Gastrocnemius medialis (tissue), 4 donors: Measurements from ENCODE around the gene SPG11.
"Not testable (repeated sequence)": the region's sequence is repeated elsewhere in the genome, so short reads cannot be mapped to it uniquely, and the experiment has no call there.

Source experiments
- CTCF ChIP-seq, 5 experiments: fragments of 450-650 bp in 3 of 5; fragments of 200-600 bp in 2 of 5; sonication (generic) in 2 of 5; IDR thresholded peaks in 4 of 5; conservative IDR thresholded peaks in 1 of 5; 1 replicate in 4 of 5; 2 replicates in 1 of 5; pipeline ENCODE4 v1.5.1; 2016 to 2019; ENCODE audit warnings: antibody characterized with exemption in 5 of 5, mild to moderate bottlenecking in 3 of 5, moderate library complexity in 3 of 5
- POLR2A ChIP-seq, 2 donors: fragments of 450-650 bp; IDR thresholded peaks; one replicate each; pipeline ENCODE4 v1.6.1; 2017; ENCODE audit warnings: antibody characterized with exemption in 2 of 2, mild to moderate bottlenecking in 2 of 2, moderate library complexity in 2 of 2

GRCh38 chr15:44690245-44690644 is 26.8 kb upstream of the SPG11 start:
- TF ChIP-seq CTCF (IDR thresholded peaks at IDR 0.05 in 4 of 5, conservative IDR thresholded peaks at IDR 0.05 in 1 of 5); POLR2A (IDR thresholded peaks at IDR 0.05): not testable (repeated sequence)
